GM18519 (cell line): ENCODE measurements around the gene PRTN3.
"Not testable (repeated sequence)": the region's sequence is repeated elsewhere in the genome, so short reads cannot be mapped to it uniquely, and the experiment has no call there.

Experiments
- ATAC-seq: cut with Tn5 transposase; IDR thresholded peaks from one replicate; pipeline ENCODE4 v1.9.1; 2021; ENCODE audit warnings: mild to moderate bottlenecking, moderate library complexity; ENCODE audit not compliant: unreplicated experiment, low FRiP score

Gene PRTN3

DNA sequence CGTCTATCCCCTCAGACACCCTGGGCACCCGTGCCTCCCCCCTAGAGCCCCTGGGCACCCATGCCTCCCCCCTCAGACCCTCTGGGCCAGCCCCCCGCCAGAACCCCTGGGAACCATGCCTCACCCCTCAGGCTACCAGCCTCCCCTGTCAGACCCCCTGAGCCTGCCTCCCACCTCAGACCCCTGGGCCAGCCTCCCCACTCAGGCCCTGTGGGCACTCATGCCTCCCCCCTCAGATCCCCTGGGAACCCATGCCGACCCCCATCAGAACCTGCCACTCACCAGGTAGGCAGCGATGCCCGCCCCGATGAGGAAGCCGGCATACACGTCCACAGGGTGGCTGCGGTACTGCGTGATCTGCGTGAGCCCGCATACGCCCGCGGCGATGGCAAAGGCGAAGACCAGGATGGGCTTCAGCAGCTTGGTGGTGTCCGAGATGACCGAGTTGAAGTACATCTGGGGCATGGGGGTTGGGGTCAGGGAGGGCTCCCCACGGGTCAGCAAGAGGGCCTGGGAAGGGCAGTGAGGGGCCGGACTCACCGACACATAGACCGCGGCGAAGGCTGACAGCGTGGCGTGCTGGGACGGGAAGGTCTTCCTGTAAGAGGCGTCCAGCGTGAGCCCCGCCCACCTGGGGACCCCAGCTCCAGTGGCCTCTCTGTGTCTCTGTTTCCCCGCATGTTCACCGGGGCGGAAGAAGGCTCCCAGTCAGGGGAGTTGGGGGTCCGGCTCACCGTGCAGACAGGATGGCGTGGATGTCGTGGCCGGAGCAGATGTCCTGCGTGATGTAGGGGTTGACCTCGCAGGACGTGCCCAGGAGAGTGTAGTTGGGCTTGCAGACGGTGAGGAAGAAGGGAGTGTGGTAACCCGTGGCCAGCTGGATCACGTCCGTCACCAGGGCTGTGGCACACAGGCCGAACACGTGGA lies 26.4 kb upstream of the PRTN3 start:
- no peak for ATAC-seq

DNA sequence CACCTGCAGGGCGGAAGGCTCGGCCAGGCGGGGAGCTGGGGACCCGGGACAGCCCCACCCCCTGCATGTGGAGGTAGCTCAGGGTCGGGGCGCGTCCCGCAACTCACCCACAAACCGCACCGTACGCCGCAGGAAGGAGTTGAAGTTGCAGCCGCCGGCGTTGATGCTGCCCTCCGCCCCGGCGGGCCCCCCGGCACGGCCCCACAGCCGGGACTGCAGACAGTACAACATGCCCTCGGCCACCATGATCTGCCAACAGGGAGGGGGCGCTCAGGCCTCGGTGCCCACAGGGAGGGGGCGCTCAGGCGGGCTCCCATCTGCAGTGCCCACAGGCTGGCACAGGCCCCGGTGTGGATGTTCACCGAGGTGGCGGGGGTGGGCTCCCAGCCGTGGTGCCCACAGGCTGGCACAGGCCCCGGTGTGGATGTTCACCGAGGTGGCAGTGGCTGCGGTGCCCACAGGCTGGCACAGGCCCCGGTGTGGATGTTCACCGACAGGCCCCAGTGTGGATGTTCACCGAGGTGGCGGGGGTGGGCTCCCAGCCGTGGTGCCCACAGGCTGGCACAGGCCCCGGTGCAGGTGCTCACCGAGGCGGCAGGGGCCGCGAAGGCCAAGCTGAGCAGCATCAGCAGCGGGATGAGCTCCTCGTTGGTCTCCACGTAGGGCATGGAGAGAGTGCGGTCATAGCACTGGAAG lies 25.6 kb upstream of the PRTN3 start:
- ATAC-seq, result no peak

DNA sequence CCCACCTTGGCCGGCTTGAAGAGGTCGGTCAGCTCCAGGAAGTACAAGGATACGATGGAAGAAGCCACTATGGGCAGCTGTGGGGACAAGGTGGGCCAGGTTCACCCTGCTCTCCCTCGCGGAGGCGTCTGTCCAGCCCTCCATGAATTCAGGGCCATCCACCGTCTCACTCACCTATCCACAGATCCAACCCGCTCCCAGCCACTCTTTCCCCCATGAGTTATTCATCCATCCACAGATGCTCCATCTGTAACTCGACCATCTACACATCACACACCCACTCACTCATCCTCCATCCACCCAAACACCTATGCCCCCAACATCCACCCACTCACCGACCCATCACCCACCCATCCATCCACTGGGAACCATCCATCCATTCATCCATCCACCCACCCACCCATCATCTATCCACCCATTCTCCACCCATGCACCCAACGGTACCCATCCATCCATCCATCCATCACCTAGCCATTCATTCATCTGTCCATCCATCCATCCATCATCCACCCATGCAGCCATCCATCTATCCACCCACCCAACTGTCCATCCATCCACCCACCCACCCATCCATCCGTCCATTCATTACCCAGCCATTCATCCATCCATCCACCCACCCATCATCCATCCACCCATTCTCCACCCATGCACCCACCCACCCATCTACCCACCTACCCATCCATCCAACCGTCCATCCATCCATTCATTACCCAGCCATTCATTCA lies 24.9 kb upstream of the PRTN3 start:
- ATAC-seq, result no peak

DNA sequence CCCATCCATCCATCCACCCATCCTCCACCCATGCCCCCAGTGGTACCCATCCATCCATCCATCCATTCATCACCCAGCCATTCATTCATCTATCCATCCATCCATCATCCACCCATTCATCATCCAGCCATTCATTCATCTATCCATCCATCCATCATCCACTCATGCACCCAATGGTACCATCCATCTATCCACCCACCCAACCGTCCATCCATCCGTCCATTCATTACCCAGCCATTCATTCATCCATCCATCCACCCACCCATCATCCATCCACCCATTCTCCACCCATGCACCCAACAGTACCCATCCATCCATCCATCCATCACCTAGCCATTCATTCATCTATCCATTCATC lies 24.3 kb upstream of the PRTN3 start:
- no peak for ATAC-seq

DNA sequence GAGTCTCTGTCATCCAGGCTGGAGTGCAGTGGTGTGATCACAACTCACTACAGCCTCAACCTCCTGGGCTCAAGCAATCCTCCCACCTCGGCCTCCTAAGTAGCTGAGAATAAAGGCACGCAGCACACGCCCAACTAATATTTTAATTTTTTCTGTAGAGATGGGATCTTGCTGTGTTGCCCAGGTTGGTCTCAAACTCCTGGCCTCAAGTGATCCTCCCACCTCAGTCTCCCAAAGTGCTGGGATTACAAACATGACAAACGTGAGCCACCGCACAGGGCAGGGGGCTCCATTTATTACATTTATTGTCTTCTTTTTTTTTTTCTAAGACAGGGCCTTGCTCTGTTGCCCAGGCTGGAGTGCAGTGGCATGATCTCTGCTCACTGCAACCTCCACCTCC lies 20.6 kb upstream of the PRTN3 start:
- not testable (repeated sequence) for ATAC-seq

DNA sequence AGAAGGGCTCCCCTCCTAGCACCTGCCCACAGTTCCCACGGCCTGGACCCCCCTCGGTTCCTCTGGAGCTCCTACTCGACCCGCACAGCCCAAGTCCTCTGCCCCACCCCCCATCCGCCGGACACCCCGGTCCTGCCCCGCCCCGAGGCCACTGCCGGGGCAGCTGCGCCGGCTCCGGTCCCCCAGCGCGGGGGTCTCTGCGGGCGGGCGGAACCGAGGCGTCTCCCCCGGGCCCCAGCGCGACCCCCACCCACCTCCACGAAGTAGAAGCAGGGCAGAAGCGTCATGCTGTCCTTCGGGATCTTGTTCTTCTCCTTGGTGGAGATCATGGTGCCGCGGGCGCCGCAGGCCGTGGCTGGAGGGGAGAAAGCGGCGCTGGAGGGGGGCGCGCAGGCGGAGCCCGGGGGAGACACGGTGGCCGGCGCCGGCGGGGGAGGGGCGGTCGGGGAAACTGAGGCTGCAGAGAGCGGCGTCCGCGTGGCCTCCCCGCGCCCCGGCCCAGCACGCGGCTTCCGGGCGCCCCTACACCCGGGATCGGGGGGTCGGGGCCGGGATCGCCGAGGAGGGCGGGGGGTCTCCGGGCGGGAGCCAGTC lies 19.5 kb upstream of the PRTN3 start:
- no peak for ATAC-seq

DNA sequence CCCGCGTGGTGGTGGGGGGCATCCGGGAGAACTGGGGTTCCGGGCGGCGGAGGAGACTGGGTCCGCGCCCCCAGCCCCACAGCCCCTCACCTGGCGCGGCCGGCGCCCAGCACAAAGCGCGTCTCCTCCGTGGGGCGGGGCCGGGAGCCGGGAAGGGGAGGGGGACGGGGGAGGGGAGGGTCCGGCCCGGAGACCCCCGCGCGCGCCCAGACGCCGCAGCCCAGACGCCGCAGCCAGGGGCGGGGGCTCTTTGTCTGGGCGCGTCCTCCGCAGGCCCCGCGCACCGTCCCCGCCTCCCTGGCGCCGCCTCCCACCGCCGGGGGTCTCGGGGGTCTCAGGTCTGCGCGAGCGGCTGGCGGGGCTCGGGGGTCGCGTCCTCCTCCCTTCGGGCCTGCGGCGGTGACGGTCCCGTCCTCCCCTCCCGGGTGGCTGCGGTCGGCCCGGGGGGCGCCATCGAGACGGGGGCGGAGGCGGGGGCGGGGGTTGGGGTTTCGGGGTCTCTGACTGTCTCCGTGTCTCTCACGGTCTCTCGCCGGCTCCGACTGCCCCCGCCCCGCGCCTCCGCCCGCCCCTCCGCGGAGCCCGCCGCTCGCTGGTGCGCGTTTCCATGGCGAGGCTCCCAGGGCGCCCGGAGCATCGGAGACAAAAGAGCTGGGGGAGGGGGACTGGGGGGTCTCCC lies 18.8 kb upstream of the PRTN3 start, which contains the start of gene PLPPR3:
PLPPR3 (minus strand) TSS at position 131 of the 679 bp plus-strand sequence. CDS start 396 bp downstream, outside the sequence.
- no peak for ATAC-seq

DNA sequence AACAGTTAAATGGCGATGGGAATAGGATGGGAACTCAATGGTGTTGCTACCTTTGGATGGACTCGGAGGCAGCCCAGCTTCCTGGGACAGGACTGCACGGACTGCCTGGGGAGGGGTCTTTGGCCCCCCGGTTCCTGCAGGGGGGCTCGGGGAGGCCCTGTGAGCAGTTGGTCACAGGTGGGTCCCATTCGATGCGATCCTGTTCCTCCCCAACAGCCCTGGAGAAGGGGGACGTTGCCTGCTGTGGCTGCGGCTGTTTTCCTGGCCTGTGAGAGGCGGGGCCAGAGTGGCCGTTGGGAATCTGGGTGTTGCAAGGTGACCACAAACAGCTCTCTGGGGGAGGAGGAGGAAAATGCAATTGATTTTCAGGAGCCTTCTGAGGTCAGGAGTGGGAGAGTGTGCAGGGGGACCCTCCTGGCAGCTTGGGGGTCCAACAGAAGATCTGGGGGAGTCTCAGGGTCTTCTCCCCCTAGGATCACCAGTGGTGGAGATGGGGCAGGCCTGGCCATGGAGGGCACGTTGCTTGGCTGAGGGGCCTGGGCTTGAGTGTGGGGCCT lies 17.2 kb upstream of the PRTN3 start:
- ATAC-seq, result no peak

DNA sequence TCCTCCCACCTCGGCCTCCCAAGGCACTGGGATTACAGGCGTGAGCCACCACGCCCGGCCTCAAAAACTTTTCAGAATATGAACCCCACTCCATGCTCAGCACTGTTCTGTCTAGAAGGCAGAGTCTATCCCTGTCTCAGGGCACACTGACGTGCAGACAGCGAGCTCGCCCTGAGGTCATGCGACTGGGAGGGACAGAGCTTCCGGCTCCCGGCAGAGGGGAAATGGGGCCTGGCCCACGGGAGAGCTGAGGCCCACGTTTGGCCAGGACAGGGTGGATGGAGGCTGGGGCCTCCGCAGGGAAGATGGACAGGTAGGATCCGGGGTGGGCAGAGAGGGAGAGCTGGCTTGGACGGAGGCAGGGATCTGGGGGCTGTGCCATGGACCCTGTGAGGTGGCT lies 15.9 kb upstream of the PRTN3 start:
- ATAC-seq, result no peak

DNA sequence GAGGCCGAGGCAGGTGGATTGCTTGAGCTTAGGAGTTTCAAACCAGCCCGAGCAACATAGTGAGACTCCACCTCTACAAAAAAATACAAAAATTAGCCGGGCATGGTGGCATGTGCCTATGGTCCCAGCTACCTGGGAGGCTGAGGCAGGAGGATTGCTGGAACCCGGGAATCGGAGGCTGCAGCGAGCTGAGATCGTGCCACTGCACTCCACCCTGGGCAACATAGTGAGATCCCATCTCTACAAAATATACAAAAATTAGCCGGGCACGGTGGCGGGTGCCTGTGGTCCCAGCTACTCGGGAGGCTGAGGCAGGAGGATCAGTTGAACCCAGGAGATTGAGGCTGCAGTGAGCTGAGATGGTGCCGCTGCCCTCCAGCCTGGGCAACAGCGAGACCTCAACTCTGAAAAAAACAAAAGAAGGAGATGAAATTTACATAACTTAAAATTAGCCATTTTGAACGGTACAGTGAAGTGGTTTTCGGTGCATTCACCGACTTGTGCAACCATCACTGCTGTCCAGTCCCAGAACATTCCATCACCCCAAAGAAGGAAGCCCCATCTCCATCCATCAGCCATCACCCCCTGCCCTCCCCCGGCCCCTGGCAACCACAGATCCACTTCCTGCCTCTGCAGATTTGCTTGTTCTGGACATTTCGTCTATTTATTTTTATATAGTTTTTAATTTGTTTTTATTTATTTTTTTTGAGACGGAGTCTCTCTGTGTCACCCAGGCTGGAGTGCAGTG lies 14.7 kb upstream of the PRTN3 start:
- ATAC-seq, result no peak

DNA sequence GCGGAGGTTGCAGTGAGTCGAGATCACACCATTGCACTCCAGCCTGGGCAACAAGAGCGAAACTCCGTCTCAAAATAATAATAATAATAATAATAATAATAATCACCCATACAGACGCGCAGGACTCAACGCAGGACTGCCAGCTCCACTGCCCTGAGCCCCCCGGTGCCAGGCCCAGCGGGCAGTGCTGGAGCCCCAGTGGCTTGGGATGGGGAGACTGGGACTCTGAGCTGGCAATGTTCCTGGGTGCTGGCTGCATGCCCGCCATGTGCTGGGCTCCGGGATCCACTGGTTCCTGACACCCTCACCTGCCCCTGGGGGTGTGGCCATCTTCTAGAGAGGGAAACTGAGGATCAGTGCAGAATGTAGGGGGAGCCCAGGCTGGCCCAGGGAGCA lies 13.5 kb upstream of the PRTN3 start:
- no peak for ATAC-seq

DNA sequence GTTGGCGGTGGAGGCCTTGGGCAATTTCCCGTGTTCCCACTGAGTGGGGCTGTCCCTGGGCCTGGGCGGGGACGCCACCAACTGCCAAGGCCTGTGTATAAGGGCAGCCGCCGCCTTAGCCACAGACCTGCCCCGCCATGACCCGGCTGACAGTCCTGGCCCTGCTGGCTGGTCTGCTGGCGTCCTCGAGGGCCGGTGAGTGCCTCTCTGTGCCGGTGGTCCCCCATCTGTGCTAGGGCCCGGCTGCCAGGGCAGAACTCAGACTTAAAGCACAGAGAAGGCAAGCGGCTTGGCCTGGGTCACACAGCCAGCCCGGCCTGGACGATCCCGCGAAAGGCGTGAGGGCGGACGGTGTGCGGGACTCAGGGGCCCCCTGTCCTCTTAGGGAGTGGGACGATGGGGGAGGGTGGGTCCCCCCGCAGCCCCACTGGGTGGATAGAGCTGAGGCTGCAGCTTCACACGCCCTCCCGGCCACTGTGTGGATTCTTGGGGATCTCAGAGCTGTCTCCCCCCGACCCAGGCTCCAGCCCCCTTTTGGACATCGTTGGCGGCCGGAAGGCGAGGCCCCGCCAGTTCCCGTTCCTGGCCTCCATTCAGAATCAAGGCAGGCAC lies 13.0 kb upstream of the PRTN3 start, which contains the start of gene AZU1:
AZU1 (plus strand) TSS at position 128 of the 612 bp plus-strand sequence; CDS start at position 138, 10 bp downstream.
- ATAC-seq, result no peak

DNA sequence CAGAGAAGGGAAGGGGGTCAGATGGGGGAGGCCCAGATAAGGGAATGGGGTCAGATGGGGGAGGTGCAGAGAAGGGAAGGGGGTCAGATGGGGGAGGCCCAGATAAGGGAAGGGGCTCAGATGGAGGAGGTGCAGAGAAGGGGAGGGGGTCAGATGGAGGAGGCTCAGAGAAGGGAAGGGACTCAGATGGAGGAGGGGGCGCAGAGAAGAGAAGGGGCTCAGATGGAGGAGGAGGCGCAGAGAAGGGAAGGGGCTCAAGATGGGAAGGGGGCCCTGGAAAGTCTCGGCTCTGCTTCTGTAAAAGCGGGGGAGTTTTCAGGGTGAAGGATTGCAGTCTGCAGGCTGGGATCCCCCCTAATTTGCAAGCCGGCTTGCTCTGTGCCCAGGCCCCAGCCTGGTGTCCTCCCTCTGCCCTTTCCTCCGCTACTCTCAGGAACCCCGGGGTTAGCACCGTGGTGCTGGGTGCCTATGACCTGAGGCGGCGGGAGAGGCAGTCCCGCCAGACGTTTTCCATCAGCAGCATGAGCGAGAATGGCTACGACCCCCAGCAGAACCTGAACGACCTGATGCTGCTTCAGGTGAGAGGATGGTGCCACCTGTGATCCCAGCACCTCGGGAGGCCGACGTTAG lies 11.6 kb upstream of the PRTN3 start:
- no peak for ATAC-seq

DNA sequence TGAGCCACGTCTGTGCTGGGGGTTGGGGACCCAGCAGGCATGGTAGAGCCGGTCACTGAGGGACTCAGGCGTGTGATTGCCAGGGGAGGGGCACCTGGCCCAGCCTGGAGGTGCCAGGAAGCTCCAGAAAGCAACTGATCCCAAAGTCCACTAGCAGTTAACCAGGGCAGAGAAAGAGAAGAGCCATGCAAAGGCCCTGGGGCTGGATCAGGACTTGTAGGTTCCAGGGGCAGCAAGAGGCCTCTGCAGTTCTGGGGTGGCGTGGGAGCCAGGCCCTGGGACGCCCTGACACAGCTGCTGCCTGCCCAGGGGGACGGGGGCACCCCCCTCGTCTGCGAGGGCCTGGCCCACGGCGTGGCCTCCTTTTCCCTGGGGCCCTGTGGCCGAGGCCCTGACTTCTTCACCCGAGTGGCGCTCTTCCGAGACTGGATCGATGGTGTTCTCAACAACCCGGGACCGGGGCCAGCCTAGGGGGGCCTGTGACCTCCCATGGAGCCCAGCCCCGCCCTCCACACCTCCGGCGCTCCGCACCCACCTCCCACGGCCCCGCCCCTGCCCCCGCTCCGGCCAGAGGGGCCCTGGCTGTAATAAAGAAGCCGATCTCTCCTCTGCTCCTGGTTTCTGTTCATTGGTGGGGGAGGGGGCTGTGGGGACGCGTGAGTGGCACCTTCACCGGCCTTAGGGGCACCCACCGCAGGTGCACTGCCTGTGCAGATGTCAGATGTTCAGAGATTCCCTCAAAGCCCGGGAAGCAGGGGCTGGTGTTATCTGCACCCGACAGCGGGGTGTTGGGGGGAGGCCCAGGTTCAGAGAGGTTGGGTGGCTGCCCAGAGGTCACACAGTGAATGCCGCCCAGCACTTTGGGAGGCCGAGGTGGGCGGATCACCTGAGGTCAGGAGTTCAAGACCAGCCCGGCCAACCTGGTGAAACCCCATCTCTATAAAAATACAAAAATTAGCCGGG lies 9.1 kb upstream of the PRTN3 start:
- ATAC-seq, result no peak

DNA sequence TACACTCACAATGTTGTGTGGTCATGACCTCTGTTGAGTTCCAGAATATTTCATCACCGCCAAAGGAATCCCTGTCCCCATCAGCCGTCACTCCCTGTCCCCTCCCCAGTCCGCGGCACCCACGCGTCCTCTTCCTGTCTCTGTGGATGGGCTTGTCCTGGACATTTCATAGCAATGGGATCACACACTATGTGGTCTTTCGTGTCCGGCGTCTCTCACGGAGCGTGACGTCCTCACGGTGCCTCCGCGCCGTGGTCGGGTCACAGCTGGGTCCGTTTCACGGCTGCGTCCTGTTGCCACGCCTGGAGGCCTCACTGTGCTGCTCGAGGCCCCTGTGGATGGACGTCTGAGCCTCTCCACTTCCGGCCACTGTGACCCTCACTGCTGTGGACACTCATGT lies 6.6 kb upstream of the PRTN3 start:
- ATAC-seq, result no peak

DNA sequence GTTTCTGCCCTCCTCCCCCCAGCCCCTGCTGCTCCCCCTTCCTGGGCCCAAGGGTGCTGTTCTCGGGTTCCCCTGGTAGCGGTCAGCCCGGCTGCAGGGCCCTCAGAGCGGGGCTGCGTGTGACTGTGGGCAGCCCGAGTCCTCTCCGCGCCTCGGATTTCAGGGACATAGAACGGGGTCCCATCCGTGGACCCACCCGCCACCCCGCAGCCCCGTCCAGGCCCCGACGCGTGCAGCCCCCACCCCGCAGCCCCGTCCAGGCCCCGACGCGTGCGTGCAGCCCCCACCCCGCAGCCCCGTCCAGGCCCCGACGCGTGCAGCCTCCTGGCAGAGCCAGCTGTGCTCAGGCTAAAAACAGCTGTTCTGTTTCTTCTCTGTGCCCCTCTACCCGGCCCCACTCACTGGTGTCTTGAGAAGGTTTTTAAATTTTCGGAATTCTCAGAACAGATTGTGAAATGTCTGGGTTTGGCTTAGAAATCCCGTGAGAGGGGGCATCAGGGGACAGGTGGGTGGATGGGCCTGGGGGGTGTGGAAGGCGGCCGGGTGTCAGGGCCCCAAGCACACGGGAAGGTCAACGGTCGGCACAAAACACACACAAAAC lies 5.5 kb upstream of the PRTN3 start:
- no peak for ATAC-seq

DNA sequence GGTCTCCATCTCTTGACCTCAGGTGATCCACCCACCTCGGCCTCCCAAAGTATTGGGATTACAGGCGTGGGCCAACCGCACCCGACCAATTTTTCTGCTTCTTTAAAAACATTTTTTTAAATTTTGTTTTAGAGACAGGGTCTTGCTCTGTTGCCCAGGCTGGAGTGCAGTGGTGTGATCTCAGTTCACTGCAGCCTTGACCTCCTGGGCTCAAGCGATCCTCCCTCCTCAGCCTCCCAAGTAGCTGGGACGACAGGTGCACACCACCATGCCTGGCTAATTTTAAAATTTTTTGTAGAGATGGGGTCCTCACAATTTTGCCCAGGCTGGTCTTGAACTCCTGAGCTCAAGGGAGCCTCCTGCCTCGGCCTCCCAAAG lies 2.0 kb downstream of the PRTN3 start:
- ATAC-seq, result not testable (repeated sequence)
